Left lung (tissue), 10 donors: ENCODE data around the gene STK24. TPM values are rescaled to one million over a fixed set of nuclear protein-coding genes. Genes with fewer than 3 reads are reported as not detected.

ENCODE experiments used
- ATAC-seq: fragments of 200-7000 bp; cut with Tn5 transposase; one replicate; pipeline ENCODE4 v1.9.1; 2020; ENCODE audit warnings: moderate library complexity
- DNase-seq, 4 donors: peaks; one replicate each; pipeline ENCODE4 v3.0.0-alpha.2; 2013 to 2020
- H3K27ac ChIP-seq, 2 donors: fragments of 200-600 bp; sonication (generic) in 1 of 2; one replicate each; pipeline versions ENCODE4 v1.5.0 to v1.8.0; 2020 to 2021
- H3K27me3 ChIP-seq, 2 donors: fragments of 200-600 bp; sonication (generic) in 1 of 2; one replicate each; pipeline versions ENCODE4 v1.5.0 to v1.8.0; 2020 to 2021
- H3K36me3 ChIP-seq, 2 donors: fragments of 200-600 bp; sonication (generic) in 1 of 2; one replicate each; pipeline versions ENCODE4 v1.5.0 to v1.8.0; 2020 to 2021
- H3K4me1 ChIP-seq, 2 donors: fragments of 200-600 bp; one replicate each; pipeline ENCODE4 v1.8.0; 2021
- H3K4me3 ChIP-seq, 2 donors: fragments of 200-600 bp; sonication (generic) in 1 of 2; one replicate each; pipeline versions ENCODE4 v1.5.0 to v1.8.0; 2020 to 2021; ENCODE audit warnings: mild to moderate bottlenecking in 1 of 2
- H3K9me3 ChIP-seq, 2 donors: fragments of 200-600 bp; sonication (generic) in 1 of 2; one replicate each; pipeline versions ENCODE4 v1.5.0 to v1.8.0; 2020 to 2021
- CTCF ChIP-seq, 2 donors: fragments of 200-600 bp; sonication (generic) in 1 of 2; IDR thresholded peaks; one replicate each; pipeline versions ENCODE4 v1.5.0 to v1.8.0; 2021; ENCODE audit warnings: antibody characterized with exemption in 2 of 2
- intact Hi-C, 2 donors: fragments of 100-400 bp; cut with DNase I; formaldehyde crosslinking; loops; one replicate each; pipeline versions ENCODE4 v1.11.2 to v1.14.2; 2022
- polyA plus RNA-seq, 6 donors: library from polyadenylated mRNA; unstranded; fragments of 120-200 nt; gene quantifications; one replicate each; pipeline ENCODE4 v1.2.1, GENCODE V29; 2013; ENCODE audit not compliant: insufficient read length in 6 of 6
- total RNA-seq, 2 donors: library from RNA; stranded (reverse); fragmentation: NEBNext Ultra II Directional; extraction: Animal tissue kit (Norgen Biotek cat#: 25700); gene quantifications; one replicate each; pipeline ENCODE4 v1.2.1, GENCODE V29; 2021
- donor health status: DM: no; HTN: yes; CAD: no.
- donor health status: DM: no; HTN: no; CAD: no.

The STK24 gene
- total and polyA plus RNA-seq, 8 donors = 65.6 to 84.0 (median 75.0) TPM

- Histone ChIP-seq H3K27ac (no peak overlapping the region), H3K4me1 (peaks cover 0 to 13% of the 10 kb centered on the region in 2 donors), H3K4me3 (no peak overlapping the region), H3K9me3 (no peaks in the 10 kb centered on the region), H3K27me3 (no peaks in the 10 kb centered on the region), H3K36me3 (peaks cover 0 to 7% of the 10 kb centered on the region in 2 donors)
- TF ChIP-seq CTCF (IDR thresholded peaks at IDR 0.05) = no peak
- DNase-seq = no peak
- ATAC-seq = no peak
- intact Hi-C loops = no loop called here
Observed at GRCh38 chr13:98410612-98411011, 166.3 kb downstream of the STK24 start.

DNA sequence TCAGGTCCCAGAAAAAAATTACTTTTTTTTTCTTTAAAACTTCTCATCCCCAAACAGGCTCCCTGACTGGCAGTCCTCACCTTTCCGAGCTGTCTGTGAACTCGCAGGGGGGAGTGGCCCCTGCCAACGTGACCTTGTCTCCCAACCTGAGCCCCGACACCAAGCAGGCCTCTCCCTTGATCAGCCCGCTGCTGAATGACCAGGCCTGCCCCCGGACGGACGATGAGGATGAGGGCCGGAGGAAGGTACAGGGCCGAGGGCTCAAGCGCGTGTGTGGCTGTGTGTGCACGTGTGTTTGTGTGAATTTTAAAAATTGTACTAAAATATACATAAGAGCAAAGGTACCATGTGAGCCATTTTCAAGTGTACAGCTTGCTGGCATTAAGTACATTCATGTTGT is 167.6 kb downstream of the STK24 start:
- intact Hi-C loops = no loop called here
- no peak overlapping the region for H3K4me3 ChIP-seq
- peak in 1 of 4 donors; percentile 27 for DNase-seq
- H3K4me1 ChIP-seq = peaks cover 0 to 13% of the 10 kb centered on the region in 2 donors
- no peak overlapping the region for H3K27ac ChIP-seq
- H3K9me3 ChIP-seq = no peaks in the 10 kb centered on the region
- ATAC-seq = no peak
- no peaks in the 10 kb centered on the region for H3K36me3 ChIP-seq
- TF ChIP-seq CTCF (IDR thresholded peaks at IDR 0.05) = no peak
- no peaks in the 10 kb centered on the region for H3K27me3 ChIP-seq

DNA sequence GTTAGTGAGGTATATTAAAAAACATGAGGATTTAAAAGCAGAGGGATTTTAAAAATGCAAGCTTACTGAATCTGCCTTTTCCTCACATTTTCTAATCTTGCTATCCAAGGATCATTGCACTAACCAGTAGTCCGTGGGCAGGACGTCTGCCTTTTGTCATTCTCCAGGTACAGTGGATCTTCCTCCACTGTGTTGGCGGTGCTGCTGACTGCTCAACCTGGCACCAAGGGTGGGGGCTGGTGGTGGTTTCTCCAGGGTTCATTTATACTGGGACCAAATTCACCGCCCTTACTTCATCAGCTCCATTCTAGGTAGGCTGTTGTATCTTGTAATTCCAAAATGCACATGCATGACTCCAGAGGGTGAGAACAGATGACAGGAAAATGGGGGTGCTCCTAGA is 169.3 kb downstream of the STK24 start:
- no peaks in the 10 kb centered on the region for H3K36me3 ChIP-seq
- no peak overlapping the region for H3K4me3 ChIP-seq
- intact Hi-C loops = no loop called here
- no peak for TF ChIP-seq CTCF (IDR thresholded peaks at IDR 0.05)
- peaks cover 0 to 13% of the 10 kb centered on the region in 2 donors for H3K4me1 ChIP-seq
- DNase-seq = peak in 1 of 4 donors; percentile 16
- no peaks in the 10 kb centered on the region for H3K27me3 ChIP-seq
- no peak overlapping the region for H3K27ac ChIP-seq
- H3K9me3 ChIP-seq = no peaks in the 10 kb centered on the region
- ATAC-seq = no peak

DNA sequence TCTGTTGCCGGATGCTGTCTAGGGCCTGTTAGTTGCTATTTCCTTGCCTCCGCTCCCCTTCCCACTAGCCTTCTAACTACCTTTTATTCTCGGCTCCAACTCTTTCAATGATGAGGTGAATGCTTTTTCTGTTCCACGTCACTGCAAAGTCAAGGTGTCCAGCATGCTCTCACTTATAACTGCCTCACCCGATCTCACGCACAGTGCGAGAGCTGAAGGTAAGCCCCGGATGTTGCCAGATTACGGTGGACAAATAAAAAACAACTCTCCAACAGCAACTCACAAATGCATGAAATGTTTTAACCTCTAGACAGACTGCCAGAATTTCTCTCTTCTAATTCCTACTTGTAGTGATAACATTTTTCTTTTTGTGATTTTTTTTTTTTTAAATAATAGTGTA is 169.9 kb downstream of the STK24 start:
- H3K9me3 ChIP-seq = no peaks in the 10 kb centered on the region
- ATAC-seq (no peak), DNase-seq (no peak)
- no peak overlapping the region for H3K4me3 ChIP-seq
- H3K27ac ChIP-seq = no peak overlapping the region
- no peak for TF ChIP-seq CTCF (IDR thresholded peaks at IDR 0.05)
- H3K27me3 ChIP-seq = no peaks in the 10 kb centered on the region
- peaks cover 0 to 9% of the 10 kb centered on the region in 2 donors for H3K4me1 ChIP-seq
- no peaks in the 10 kb centered on the region for H3K36me3 ChIP-seq
- intact Hi-C loops = no loop called here

DNA sequence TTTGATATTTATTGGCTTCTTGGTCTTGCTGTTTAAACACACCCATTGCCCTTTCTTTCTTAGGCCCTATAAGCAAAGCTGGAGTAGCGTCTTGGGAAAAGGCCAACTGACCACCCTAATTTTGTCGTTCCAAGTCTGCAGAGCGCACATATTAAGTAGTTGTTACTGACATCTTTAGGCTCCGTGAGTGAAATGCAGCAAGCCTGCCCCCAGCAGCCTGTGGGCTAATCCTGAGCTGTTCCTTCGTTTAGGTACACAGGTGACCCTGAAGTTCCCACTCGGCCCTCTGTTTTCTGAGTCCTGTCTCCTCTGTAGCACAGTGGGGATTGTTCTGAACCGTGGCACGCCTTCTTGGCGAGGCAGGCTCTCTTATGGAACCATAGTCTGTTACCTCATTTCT is 170.5 kb downstream of the STK24 start:
- Histone ChIP-seq H3K27ac (no peak overlapping the region), H3K4me1 (peaks cover 0 to 4% of the 10 kb centered on the region in 2 donors), H3K27me3 (no peaks in the 10 kb centered on the region), H3K9me3 (no peaks in the 10 kb centered on the region), H3K36me3 (no peaks in the 10 kb centered on the region), H3K4me3 (no peak overlapping the region)
- intact Hi-C loops = no loop called here
- ATAC-seq (peak; percentile 31), DNase-seq (peak in 2 of 4 donors; percentile 24 to 25)
- TF ChIP-seq CTCF (IDR thresholded peaks at IDR 0.05) = no peak
